Measurements from ENCODE around the gene ANKHD1.

ANKHD1 gene

GRCh38 chr5:140364472-140364765 is 37.2 kb upstream of the ANKHD1 start:
- no peaks in the 10 kb centered on the region for H3K9me3 Mint-ChIP-seq
- H3K4me3 Mint-ChIP-seq: no peak overlapping the region
- H3K27me3 Mint-ChIP-seq: no peaks in the 10 kb centered on the region
- H3K36me3 Mint-ChIP-seq (ENCODE audit: insufficient read depth): no peaks in the 10 kb centered on the region
- DNase-seq: no peak
- ATAC-seq (replicated peaks): no peak
- peaks cover 4 to 6% of the 10 kb centered on the region in 2 donors for H3K4me1 Mint-ChIP-seq (ENCODE audit: low read depth in 2 of 2)
- H3K27ac Mint-ChIP-seq: no peak overlapping the region

DNA sequence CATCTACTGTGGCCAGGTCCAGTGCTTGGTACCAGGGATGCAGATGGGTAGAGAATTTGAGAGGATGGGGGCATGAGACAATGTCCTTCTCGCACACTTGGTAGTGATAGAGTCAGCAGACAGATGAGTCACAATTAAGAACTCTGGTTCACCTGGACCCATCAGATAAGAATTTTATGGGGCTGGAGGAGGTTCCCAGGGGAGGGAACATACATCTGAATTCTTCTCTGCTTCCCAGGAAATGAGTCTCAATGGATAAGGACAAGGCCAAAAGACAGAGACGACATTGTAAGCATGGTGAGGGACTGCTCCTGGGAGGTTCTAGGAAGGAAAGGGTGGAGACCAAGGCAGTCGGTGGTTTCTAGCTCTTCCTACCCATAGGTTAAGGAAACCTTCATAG is 36.4 kb upstream of the ANKHD1 start:
- H3K9me3 Mint-ChIP-seq: no peaks in the 10 kb centered on the region
- H3K4me1 Mint-ChIP-seq (ENCODE audit: low read depth in 2 of 2): peaks cover 4 to 6% of the 10 kb centered on the region in 2 donors
- no peaks in the 10 kb centered on the region for H3K36me3 Mint-ChIP-seq (ENCODE audit: insufficient read depth)
- no peaks in the 10 kb centered on the region for H3K27me3 Mint-ChIP-seq
- no peak for DNase-seq
- no peak overlapping the region for H3K4me3 Mint-ChIP-seq
- H3K27ac Mint-ChIP-seq: no peak overlapping the region
- ATAC-seq (replicated peaks): no peak

GRCh38 chr5:140365941-140366340 is 35.7 kb upstream of the ANKHD1 start:
- H3K27me3 Mint-ChIP-seq: no peaks in the 10 kb centered on the region
- no peak overlapping the region for H3K4me3 Mint-ChIP-seq
- DNase-seq (no peak), ATAC-seq (replicated peaks) (no peak)
- H3K36me3 Mint-ChIP-seq (ENCODE audit: insufficient read depth): no peaks in the 10 kb centered on the region
- no peak overlapping the region for H3K27ac Mint-ChIP-seq
- H3K4me1 Mint-ChIP-seq (ENCODE audit: low read depth in 2 of 2): peaks cover 4 to 6% of the 10 kb centered on the region in 2 donors
- H3K9me3 Mint-ChIP-seq: no peaks in the 10 kb centered on the region

- Mint-ChIP-seq H3K27ac (no peak overlapping the region), H3K9me3 (no peaks in the 10 kb centered on the region), H3K4me1 (ENCODE audit: low read depth in 2 of 2) (peaks cover 4 to 6% of the 10 kb centered on the region in 2 donors)
Observed at GRCh38 chr5:140366589-140367255, 34.9 kb upstream of the ANKHD1 start.

GRCh38 chr5:140367256-140368013 is 34.2 kb upstream of the ANKHD1 start:
- Mint-ChIP-seq H3K4me1 (ENCODE audit: low read depth in 2 of 2) (peaks cover 4 to 6% of the 10 kb centered on the region in 2 donors), H3K27me3 (no peaks in the 10 kb centered on the region), H3K27ac (no peak overlapping the region), H3K36me3 (ENCODE audit: insufficient read depth) (no peaks in the 10 kb centered on the region), H3K4me3 (no peak overlapping the region), H3K9me3 (no peaks in the 10 kb centered on the region)
- DNase-seq (no peak), ATAC-seq (replicated peaks) (no peak)

More at GRCh38 chr5:140366589-140367255, 34.9 kb upstream of the ANKHD1 start:
- no peaks in the 10 kb centered on the region for H3K27me3 Mint-ChIP-seq
- ATAC-seq (replicated peaks): no peak
- DNase-seq: no peak
- no peaks in the 10 kb centered on the region for H3K36me3 Mint-ChIP-seq (ENCODE audit: insufficient read depth)
- H3K4me3 Mint-ChIP-seq: no peak overlapping the region

GRCh38 chr5:140371356-140372151 is 30.1 kb upstream of the ANKHD1 start:
- Mint-ChIP-seq H3K27me3 (no peaks in the 10 kb centered on the region), H3K4me3 (no peak overlapping the region), H3K4me1 (ENCODE audit: low read depth in 2 of 2) (peaks cover 0 to 5% of the 10 kb centered on the region in 2 donors), H3K9me3 (no peaks in the 10 kb centered on the region), H3K36me3 (ENCODE audit: insufficient read depth) (no peaks in the 10 kb centered on the region), H3K27ac (no peak overlapping the region)
- no peak for ATAC-seq (replicated peaks)
- no peak for DNase-seq

DNA sequence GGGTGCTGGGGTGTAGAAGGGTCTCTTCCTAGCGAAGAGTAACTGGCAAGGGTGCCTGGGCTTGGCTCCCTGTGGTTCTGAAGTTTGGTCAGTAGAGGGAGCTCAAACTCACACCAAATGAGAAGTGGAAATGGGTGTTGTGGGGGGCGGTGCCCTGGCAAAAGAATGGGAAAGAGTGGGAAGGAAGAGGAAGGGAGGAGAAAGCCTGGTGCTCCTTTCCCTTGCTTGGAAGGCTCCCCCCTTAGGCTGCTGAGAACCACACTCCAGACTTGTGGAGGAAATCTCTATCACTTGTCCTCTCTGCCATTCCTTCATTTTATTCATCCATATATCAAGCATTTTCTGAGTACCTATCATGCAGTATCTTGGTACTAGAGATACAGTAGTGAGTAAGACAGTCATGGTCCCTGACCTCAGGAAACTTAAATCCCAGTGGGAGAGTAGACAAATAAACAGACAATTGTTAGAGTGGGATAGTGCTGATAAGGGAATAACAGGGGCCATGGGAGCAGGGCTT is 28.6 kb upstream of the ANKHD1 start:
- DNase-seq (peak; percentile 24 to 36 (median 30)), ATAC-seq (replicated peaks) (peak; percentile 53)
- Mint-ChIP-seq H3K27ac (peak overlapping the region in 1 of 2 donors; percentile 19), H3K4me1 (ENCODE audit: low read depth in 2 of 2) (peaks cover 0 to 5% of the 10 kb centered on the region in 2 donors), H3K36me3 (ENCODE audit: insufficient read depth) (no peaks in the 10 kb centered on the region), H3K27me3 (no peaks in the 10 kb centered on the region), H3K4me3 (no peak overlapping the region), H3K9me3 (no peaks in the 10 kb centered on the region)

DNA sequence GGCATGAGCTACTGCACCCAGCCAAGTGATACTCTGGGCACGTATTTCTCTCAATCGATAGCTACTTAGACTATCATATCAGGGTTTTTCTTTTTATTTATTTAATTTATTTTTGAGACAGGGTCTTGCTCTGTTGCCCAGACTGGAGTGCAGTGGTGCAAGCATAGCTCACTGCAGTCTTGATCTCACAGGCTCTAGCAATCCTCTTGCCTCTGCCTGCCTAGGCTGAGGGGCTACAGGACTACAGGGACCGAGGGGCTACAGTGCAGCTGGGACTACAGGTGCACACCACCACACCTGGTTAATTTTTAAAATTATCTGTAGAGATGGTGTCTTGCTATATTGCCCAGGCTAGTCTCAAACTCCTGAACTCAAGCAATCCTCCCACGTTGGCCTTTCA is 20.3 kb upstream of the ANKHD1 start:
- no peak for DNase-seq
- H3K27ac Mint-ChIP-seq: no peak overlapping the region
- H3K27me3 Mint-ChIP-seq: no peaks in the 10 kb centered on the region
- H3K4me3 Mint-ChIP-seq: no peak overlapping the region
- peaks cover 3% of the 10 kb centered on the region for H3K36me3 Mint-ChIP-seq (ENCODE audit: insufficient read depth)
- H3K9me3 Mint-ChIP-seq: no peaks in the 10 kb centered on the region
- no peak for ATAC-seq (replicated peaks)
- peaks cover 0 to 4% of the 10 kb centered on the region in 2 donors for H3K4me1 Mint-ChIP-seq (ENCODE audit: low read depth in 2 of 2)

DNA sequence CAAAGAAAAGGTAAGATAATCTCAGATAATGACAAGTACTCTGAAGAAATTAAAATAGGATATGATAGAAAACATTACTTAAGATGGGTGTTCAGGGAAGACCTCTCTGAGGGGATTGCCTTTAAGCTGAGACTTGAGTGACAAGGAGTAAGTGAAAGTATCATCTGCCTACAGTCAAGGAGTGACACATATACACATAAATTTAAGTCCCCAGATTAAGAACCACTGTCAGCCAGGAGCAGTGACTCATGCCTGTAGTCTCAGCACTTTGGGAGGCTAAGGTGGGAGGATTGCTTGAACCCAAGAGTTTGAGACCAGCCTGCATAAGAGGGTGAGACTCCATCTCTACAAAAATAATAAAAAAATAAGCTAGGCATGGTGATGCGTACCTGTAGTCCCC is 19.7 kb upstream of the ANKHD1 start:
- peaks cover 0 to 4% of the 10 kb centered on the region in 2 donors for H3K4me1 Mint-ChIP-seq (ENCODE audit: low read depth in 2 of 2)
- H3K27ac Mint-ChIP-seq: no peak overlapping the region
- H3K36me3 Mint-ChIP-seq (ENCODE audit: insufficient read depth): peaks cover 3% of the 10 kb centered on the region
- H3K4me3 Mint-ChIP-seq: no peak overlapping the region
- ATAC-seq (replicated peaks) (no peak), DNase-seq (no peak)
- no peaks in the 10 kb centered on the region for H3K9me3 Mint-ChIP-seq
- H3K27me3 Mint-ChIP-seq: no peaks in the 10 kb centered on the region

GRCh38 chr5:140382866-140383265 is 18.8 kb upstream of the ANKHD1 start:
- Mint-ChIP-seq H3K9me3 (no peaks in the 10 kb centered on the region), H3K4me3 (no peak overlapping the region), H3K36me3 (ENCODE audit: insufficient read depth) (peaks cover 3% of the 10 kb centered on the region), H3K4me1 (ENCODE audit: low read depth in 2 of 2) (peaks cover 0 to 4% of the 10 kb centered on the region in 2 donors), H3K27ac (no peak overlapping the region), H3K27me3 (no peaks in the 10 kb centered on the region)
- no peak for ATAC-seq (replicated peaks)
- DNase-seq: no peak

DNA sequence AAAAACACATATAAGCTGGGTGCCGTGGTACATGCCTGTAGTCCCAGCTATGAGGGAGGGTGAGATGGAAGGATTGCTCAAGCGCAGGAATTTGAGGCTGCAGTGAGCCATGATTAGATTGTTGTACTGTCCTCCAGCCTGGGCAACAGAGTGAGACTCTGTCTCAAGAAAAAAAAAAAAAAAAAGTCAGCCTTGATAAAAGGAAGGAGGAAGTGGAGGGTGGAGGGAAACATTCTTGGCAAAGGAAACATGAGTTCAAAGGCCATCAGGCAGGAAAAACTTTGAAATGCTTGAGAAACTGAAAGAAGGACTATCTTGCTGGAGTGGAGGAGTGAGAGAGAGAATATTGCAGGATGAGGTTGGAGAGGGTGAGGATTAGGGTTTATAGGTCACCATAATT is 18.3 kb upstream of the ANKHD1 start:
- no peak for DNase-seq
- H3K4me3 Mint-ChIP-seq: no peak overlapping the region

GRCh38 chr5:140388052-140388451 is 13.6 kb upstream of the ANKHD1 start:
- no peak for DNase-seq
- Mint-ChIP-seq H3K4me1 (ENCODE audit: low read depth in 2 of 2) (peaks cover 0 to 4% of the 10 kb centered on the region in 2 donors), H3K27me3 (no peaks in the 10 kb centered on the region), H3K27ac (no peak overlapping the region), H3K9me3 (no peaks in the 10 kb centered on the region), H3K4me3 (no peak overlapping the region), H3K36me3 (ENCODE audit: insufficient read depth) (peaks cover 3% of the 10 kb centered on the region)
- ATAC-seq (replicated peaks): no peak

More for the DNA sequence above, 18.3 kb upstream of the ANKHD1 start:
- Mint-ChIP-seq H3K36me3 (ENCODE audit: insufficient read depth) (peaks cover 3% of the 10 kb centered on the region), H3K27me3 (no peaks in the 10 kb centered on the region), H3K4me1 (ENCODE audit: low read depth in 2 of 2) (peaks cover 0 to 4% of the 10 kb centered on the region in 2 donors), H3K9me3 (no peaks in the 10 kb centered on the region), H3K27ac (no peak overlapping the region)
- ATAC-seq (replicated peaks): no peak

DNA sequence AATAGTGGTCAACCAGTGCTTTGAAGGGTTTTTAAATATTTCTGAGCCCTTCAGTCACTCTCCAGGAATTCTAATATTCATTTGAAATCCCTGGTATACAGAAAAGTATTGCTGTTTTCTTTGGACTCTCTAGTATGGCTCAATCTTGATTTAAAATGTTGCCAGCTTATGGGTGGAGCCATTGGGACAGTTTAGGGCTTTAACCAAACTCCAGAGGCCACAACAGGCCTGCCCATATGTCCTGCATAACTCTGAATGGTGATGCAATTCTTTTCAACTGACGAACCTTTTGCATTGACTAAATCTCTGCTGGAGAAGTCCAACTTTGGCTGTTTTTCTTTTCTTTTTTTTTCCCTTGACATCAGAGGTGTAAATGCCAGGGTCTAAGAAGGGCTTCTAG is 10.3 kb upstream of the ANKHD1 start:
- Mint-ChIP-seq H3K4me1 (ENCODE audit: low read depth in 2 of 2) (no peaks in the 10 kb centered on the region), H3K36me3 (ENCODE audit: insufficient read depth) (no peaks in the 10 kb centered on the region), H3K4me3 (no peak overlapping the region), H3K27ac (no peak overlapping the region), H3K9me3 (no peaks in the 10 kb centered on the region), H3K27me3 (no peaks in the 10 kb centered on the region)
- DNase-seq: no peak
- no peak for ATAC-seq (replicated peaks)

Data from effector memory CD8-positive, alpha-beta T cell (primary cell).